Uterus (tissue), 4 donors: ENCODE data around the gene SPIRE2. TPM values are rescaled to one million over a fixed set of nuclear protein-coding genes. Genes with fewer than 3 reads are reported as not detected.

ENCODE experiments used
- DNase-seq, 2 donors: peaks; one replicate each; pipeline ENCODE4 v3.0.0-alpha.2; 2019 to 2020
- H3K27ac ChIP-seq, 2 donors: fragments of 200-600 bp; sonication (generic); 1 replicate in 1 of 2; 2 replicates in 1 of 2; pipeline ENCODE4 v1.5.1; 2016 to 2018
- H3K27me3 ChIP-seq, 2 donors: fragments of 200-600 bp; sonication (generic); one replicate each; pipeline ENCODE4 v1.5.1; 2018 to 2019; ENCODE audit warnings: control low read depth in 1 of 2
- H3K36me3 ChIP-seq, 2 donors: fragments of 200-600 bp; sonication (generic); one replicate each; pipeline ENCODE4 v1.5.1; 2019; ENCODE audit warnings: control low read depth in 1 of 2
- H3K4me1 ChIP-seq, 2 donors: fragments of 200-600 bp; sonication (generic); one replicate each; pipeline ENCODE4 v1.5.1; 2018 to 2019; ENCODE audit warnings: control low read depth in 1 of 2
- H3K4me3 ChIP-seq, 2 donors: fragments of 200-600 bp; sonication (generic); 1 replicate in 1 of 2; 2 replicates in 1 of 2; pipeline ENCODE4 v1.5.1; 2018 to 2019; ENCODE audit warnings: mild to moderate bottlenecking in 1 of 2
- H3K9me3 ChIP-seq, 2 donors: fragments of 200-600 bp; sonication (generic); one replicate each; pipeline ENCODE4 v1.5.1; 2019; ENCODE audit warnings: control low read depth in 1 of 2
- POLR2A ChIP-seq, 2 donors: fragments of 450-650 bp; IDR thresholded peaks; one replicate each; pipeline ENCODE4 v1.6.1; 2016; ENCODE audit warnings: antibody characterized with exemption in 2 of 2, mild to moderate bottlenecking in 1 of 2, moderate library complexity in 1 of 2
- intact Hi-C: fragments of 100-400 bp; cut with DNase I; formaldehyde crosslinking; loops from one replicate; pipeline ENCODE4 v1.15.1; 2023; ENCODE audit warnings: low total_unique reads
- total RNA-seq, 4 donors: library from RNA; depleted of rRNA in 3 of 4; stranded (reverse); fragments of >200 nt in 3 of 4; gene quantifications; one replicate each; pipeline versions ENCODE4 v1.1.0 to v1.2.4, GENCODE V29; 2014 to 2023
- TF ChIP-seq, protein P1 (sequence below), 4 experiments: fragments of 200-600 bp in 2 of 4; fragments of 450-650 bp in 2 of 4; sonication (generic) in 2 of 4; IDR thresholded peaks; one replicate each; pipeline ENCODE4 v1.5.1; 2016 to 2019; ENCODE audit warnings: antibody characterized with exemption in 4 of 4, mild to moderate bottlenecking in 2 of 4, moderate library complexity in 1 of 4
- donor health status: DM: yes; HTN: yes; CAD: no.

Gene SPIRE2
- total RNA-seq, 4 donors from 2014 or later: 1.2 to 7.5 (median 3.3) TPM

- no peak overlapping the region for H3K27ac ChIP-seq
Observed at GRCh38 chr16:89898201-89898967, 70.1 kb downstream of the SPIRE2 start.

GRCh38 chr16:89899879-89900481, 71.7 kb downstream of the SPIRE2 start:
- Histone ChIP-seq H3K27me3 (no peaks in the 10 kb centered on the region), H3K36me3 (no peaks in the 10 kb centered on the region), H3K9me3 (no peaks in the 10 kb centered on the region), H3K4me3 (no peak overlapping the region), H3K27ac (no peak overlapping the region), H3K4me1 (no peaks in the 10 kb centered on the region)
- TF ChIP-seq POLR2A (IDR thresholded peaks at IDR 0.05): no peak
- no peak for DNase-seq
- intact Hi-C loops: no loop called here

More at GRCh38 chr16:89898201-89898967, 70.1 kb downstream of the SPIRE2 start:
- Histone ChIP-seq H3K4me3 (no peak overlapping the region), H3K36me3 (no peaks in the 10 kb centered on the region), H3K27me3 (no peaks in the 10 kb centered on the region), H3K4me1 (no peaks in the 10 kb centered on the region), H3K9me3 (no peaks in the 10 kb centered on the region)
- intact Hi-C loops: no loop called here
- TF ChIP-seq, protein P1, sequence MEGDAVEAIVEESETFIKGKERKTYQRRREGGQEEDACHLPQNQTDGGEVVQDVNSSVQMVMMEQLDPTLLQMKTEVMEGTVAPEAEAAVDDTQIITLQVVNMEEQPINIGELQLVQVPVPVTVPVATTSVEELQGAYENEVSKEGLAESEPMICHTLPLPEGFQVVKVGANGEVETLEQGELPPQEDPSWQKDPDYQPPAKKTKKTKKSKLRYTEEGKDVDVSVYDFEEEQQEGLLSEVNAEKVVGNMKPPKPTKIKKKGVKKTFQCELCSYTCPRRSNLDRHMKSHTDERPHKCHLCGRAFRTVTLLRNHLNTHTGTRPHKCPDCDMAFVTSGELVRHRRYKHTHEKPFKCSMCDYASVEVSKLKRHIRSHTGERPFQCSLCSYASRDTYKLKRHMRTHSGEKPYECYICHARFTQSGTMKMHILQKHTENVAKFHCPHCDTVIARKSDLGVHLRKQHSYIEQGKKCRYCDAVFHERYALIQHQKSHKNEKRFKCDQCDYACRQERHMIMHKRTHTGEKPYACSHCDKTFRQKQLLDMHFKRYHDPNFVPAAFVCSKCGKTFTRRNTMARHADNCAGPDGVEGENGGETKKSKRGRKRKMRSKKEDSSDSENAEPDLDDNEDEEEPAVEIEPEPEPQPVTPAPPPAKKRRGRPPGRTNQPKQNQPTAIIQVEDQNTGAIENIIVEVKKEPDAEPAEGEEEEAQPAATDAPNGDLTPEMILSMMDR (IDR thresholded peaks at IDR 0.05): no peak
- DNase-seq: no peak

GRCh38 chr16:89900885-89901284, 72.6 kb downstream of the SPIRE2 start:
- no peak for DNase-seq
- Histone ChIP-seq H3K36me3 (no peaks in the 10 kb centered on the region), H3K27ac (no peak overlapping the region), H3K4me3 (no peak overlapping the region), H3K4me1 (no peaks in the 10 kb centered on the region), H3K9me3 (no peaks in the 10 kb centered on the region), H3K27me3 (no peaks in the 10 kb centered on the region)
- intact Hi-C loops: no loop called here
- TF ChIP-seq, protein P1 (IDR thresholded peaks at IDR 0.05): no peak
- TF ChIP-seq POLR2A (IDR thresholded peaks at IDR 0.05): no peak

- Histone ChIP-seq H3K4me3 (no peak overlapping the region), H3K27me3 (no peaks in the 10 kb centered on the region), H3K9me3 (no peaks in the 10 kb centered on the region), H3K4me1 (no peaks in the 10 kb centered on the region), H3K36me3 (no peaks in the 10 kb centered on the region), H3K27ac (no peak overlapping the region)
- TF ChIP-seq POLR2A (IDR thresholded peaks at IDR 0.05): no peak
- TF ChIP-seq, protein P1 (IDR thresholded peaks at IDR 0.05): no peak
- intact Hi-C loops: no loop called here
- no peak for DNase-seq
Observed at GRCh38 chr16:89902980-89903379, 74.7 kb downstream of the SPIRE2 start.

DNA sequence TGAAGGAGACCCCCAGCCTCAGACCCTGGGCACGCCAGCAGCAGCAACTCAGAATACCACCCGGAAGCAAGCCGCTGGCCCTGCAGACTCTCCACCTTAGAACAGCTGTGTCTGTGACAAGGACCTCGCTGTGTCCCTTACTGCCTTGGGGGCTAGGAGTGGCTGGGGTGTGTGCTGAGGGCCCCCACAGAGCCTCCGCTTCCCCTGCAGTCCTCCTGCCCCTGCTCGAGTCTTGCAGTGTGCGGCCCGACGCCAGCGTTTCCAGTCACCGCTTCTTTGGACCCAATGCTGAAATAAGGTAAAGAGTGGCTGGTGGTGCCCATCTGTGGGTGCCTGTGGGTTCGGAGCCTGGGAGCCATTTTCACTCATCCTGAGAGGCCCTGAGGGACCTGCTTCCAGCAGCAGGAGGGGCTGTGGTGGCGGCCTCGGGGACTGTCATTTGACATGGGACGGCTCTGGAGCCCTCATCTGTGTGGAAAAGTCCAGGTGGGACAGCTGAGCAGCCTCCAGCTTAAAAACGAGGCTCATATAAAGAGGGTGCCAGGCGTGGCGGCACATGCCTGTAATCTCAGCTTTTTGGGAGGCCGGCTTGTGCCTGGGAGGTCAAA, 75.7 kb downstream of the SPIRE2 start:
- DNase-seq: no peak
- intact Hi-C loops: no loop called here
- Histone ChIP-seq H3K9me3 (no peaks in the 10 kb centered on the region), H3K27me3 (no peaks in the 10 kb centered on the region), H3K36me3 (no peaks in the 10 kb centered on the region), H3K4me3 (no peak overlapping the region), H3K4me1 (no peaks in the 10 kb centered on the region), H3K27ac (no peak overlapping the region)
- TF ChIP-seq, protein P1 (IDR thresholded peaks at IDR 0.05): no peak
- TF ChIP-seq POLR2A (IDR thresholded peaks at IDR 0.05): no peak
